GM23338 (cell line): Measurements from ENCODE around the gene SSTR1. TPM values are rescaled to one million over a fixed set of nuclear protein-coding genes. Genes with fewer than 3 reads are reported as not detected.

Source experiments
- ATAC-seq: fragments of 200-7000 bp; cut with Tn5 transposase; 3 replicates; pipeline ENCODE4 v1.9.1; 2020
- DNase-seq: peaks from one replicate; pipeline ENCODE4 v3.0.0-alpha.2; 2015; ENCODE audit warnings: low spot score
- H2AFZ ChIP-seq: fragments of 200-600 bp; sonication (generic); 2 replicates; pipeline ENCODE4 v1.8.0; 2016; ENCODE audit warnings: antibody characterized with exemption, mild to moderate bottlenecking, moderate library complexity
- H3F3A ChIP-seq: fragments of 200-600 bp; sonication (generic); replicated peaks from 2 replicates; pipeline ENCODE4 v1.8.0; 2017; ENCODE audit warnings: antibody characterized with exemption, mixed run types, low read depth
- H3K27ac ChIP-seq: fragments of 200-600 bp; sonication (generic); 2 replicates; pipeline ENCODE4 v1.6.1; 2016; ENCODE audit warnings: low read depth
- H3K27me3 ChIP-seq: fragments of 200-600 bp; sonication (generic); 2 replicates; pipeline ENCODE4 v1.8.0; 2016; ENCODE audit warnings: mild to moderate bottlenecking, mixed run types, moderate library complexity; ENCODE audit not compliant: insufficient read depth
- H3K36me3 ChIP-seq: fragments of 200-600 bp; sonication (generic); 2 replicates; pipeline ENCODE4 v1.8.0; 2016; ENCODE audit warnings: mild to moderate bottlenecking; ENCODE audit not compliant: insufficient read depth
- H3K4me1 ChIP-seq: fragments of 200-600 bp; sonication (generic); 2 replicates; pipeline ENCODE4 v1.8.0; 2016; ENCODE audit warnings: mild to moderate bottlenecking, moderate library complexity; ENCODE audit not compliant: insufficient read depth
- H3K4me2 ChIP-seq: fragments of 200-600 bp; sonication (generic); 2 replicates; pipeline ENCODE4 v1.7.1; 2017; ENCODE audit warnings: mixed run types
- H3K4me3 ChIP-seq: fragments of 200-600 bp; sonication (generic); 2 replicates; pipeline ENCODE4 v1.6.1; 2016; ENCODE audit warnings: mixed run types
- H3K79me2 ChIP-seq: fragments of 200-600 bp; sonication (generic); replicated peaks from 2 replicates; pipeline ENCODE4 v1.8.0; 2017; ENCODE audit warnings: mild to moderate bottlenecking; ENCODE audit not compliant: insufficient read depth
- H3K9me2 ChIP-seq: fragments of 200-600 bp; sonication (generic); 2 replicates; pipeline ENCODE4 v1.8.0; 2017; ENCODE audit not compliant: insufficient read depth
- H4K20me1 ChIP-seq: fragments of 200-600 bp; sonication (generic); replicated peaks from 2 replicates; pipeline ENCODE4 v1.8.0; 2017; ENCODE audit warnings: mild to moderate bottlenecking; ENCODE audit not compliant: insufficient read depth
- H3K27ac Mint-ChIP-seq: 2 replicates; pipeline ENCODE4 v1.8.0; 2020; ENCODE audit warnings: inconsistent platforms, mild to moderate bottlenecking, moderate library complexity, mixed read lengths
- H3K27me3 Mint-ChIP-seq: 3 replicates; pipeline ENCODE4 v1.8.0; 2022; ENCODE audit warnings: low read depth, mild to moderate bottlenecking, moderate library complexity, mixed read lengths, inconsistent platforms; ENCODE audit not compliant: insufficient read depth, poor library complexity
- H3K36me3 Mint-ChIP-seq: 3 replicates; pipeline ENCODE4 v1.8.0; 2021; ENCODE audit warnings: low read depth, mild to moderate bottlenecking, inconsistent platforms, moderate library complexity, mixed read lengths
- H3K4me1 Mint-ChIP-seq: 3 replicates; pipeline ENCODE4 v1.8.0; 2020; ENCODE audit warnings: mild to moderate bottlenecking, inconsistent platforms, mixed read lengths
- H3K4me3 Mint-ChIP-seq: 3 replicates; pipeline ENCODE4 v1.8.0; 2021; ENCODE audit warnings: moderate library complexity, mild to moderate bottlenecking, inconsistent platforms, mixed read lengths
- H3K9me3 Mint-ChIP-seq: 3 replicates; pipeline ENCODE4 v1.8.0; 2020; ENCODE audit warnings: moderate library complexity, mild to moderate bottlenecking, inconsistent platforms, mixed read lengths
- CREB1 ChIP-seq: fragments of 250-450 bp; sonication (Bioruptor Pico); IDR thresholded peaks from 2 replicates; pipeline ENCODE4 v1.5.0; 2020; ENCODE audit warnings: low read depth, mild to moderate bottlenecking, moderate library complexity
- EZH2 ChIP-seq: fragments of 200-600 bp; sonication (generic); IDR thresholded peaks from one replicate; pipeline ENCODE4 v1.8.0; 2017; ENCODE audit warnings: antibody characterized with exemption, mild to moderate bottlenecking, low read depth; ENCODE audit not compliant: unreplicated experiment
- EZH2phosphoT487 ChIP-seq: fragments of 200-600 bp; sonication (generic); IDR thresholded peaks from one replicate; pipeline ENCODE4 v1.8.1; 2018; ENCODE audit warnings: antibody characterized with exemption; ENCODE audit not compliant: unreplicated experiment
- JUNB ChIP-seq: IDR thresholded peaks from one replicate; pipeline ENCODE4 v1.6.1; 2016; ENCODE audit warnings: antibody characterized with exemption; ENCODE audit not compliant: unreplicated experiment
- NANOG ChIP-seq: IDR thresholded peaks from 2 replicates; pipeline ENCODE4 v1.6.1; 2016; ENCODE audit warnings: antibody characterized with exemption, borderline replicate concordance
- POLR2AphosphoS5 ChIP-seq: IDR thresholded peaks from 2 replicates; pipeline ENCODE4 v1.6.1; 2016; ENCODE audit warnings: antibody characterized with exemption, low read depth
- STAT1 ChIP-seq: IDR thresholded peaks from one replicate; pipeline ENCODE4 v1.6.1; 2016; ENCODE audit warnings: antibody characterized with exemption; ENCODE audit not compliant: unreplicated experiment
- ZNF114 ChIP-seq: fragments of 250-450 bp; sonication (Bioruptor Pico); IDR thresholded peaks from 2 replicates; pipeline ENCODE4 v1.5.0; 2020; ENCODE audit warnings: mild to moderate bottlenecking, moderate library complexity
- ZNF331 ChIP-seq: fragments of 250-450 bp; sonication (Bioruptor Pico); IDR thresholded peaks from 2 replicates; pipeline ENCODE4 v1.5.0; 2020; ENCODE audit warnings: low read depth, mild to moderate bottlenecking, moderate library complexity
- polyA plus RNA-seq: library from polyadenylated mRNA; unstranded; fragments of >200 nt; fragmentation: Nextera tagmentation; extraction: Ambion mirVana; gene quantifications from 2 replicates; pipeline ENCODE4 v1.2.1, GENCODE V29; 2016
- total RNA-seq: library from RNA; depleted of rRNA; stranded (reverse); fragments of >200 nt; shearing (Covaris generic); gene quantifications from 2 replicates; pipeline ENCODE4 v1.2.3, GENCODE V29; 2014
- TF ChIP-seq, protein P1 (sequence below): IDR thresholded peaks from one replicate; pipeline ENCODE4 v1.6.1; 2018; ENCODE audit warnings: antibody characterized with exemption; ENCODE audit not compliant: unreplicated experiment
- TF ChIP-seq, protein P2 (sequence below), 2 experiments: fragments of 200-600 bp in 1 of 2; sonication (generic) in 1 of 2; conservative IDR thresholded peaks; 2 replicates each; pipeline versions ENCODE4 v1.5.1 to v1.6.1; 2016 to 2017; ENCODE audit warnings: antibody characterized with exemption in 2 of 2, low read depth in 2 of 2, mild to moderate bottlenecking in 2 of 2, moderate library complexity in 1 of 2
- TF ChIP-seq, protein P3 (sequence below): IDR thresholded peaks from 2 replicates; pipeline ENCODE4 v1.6.1; 2016; ENCODE audit warnings: antibody characterized with exemption
- TF ChIP-seq, protein P4 (sequence below): fragments of 250-450 bp; sonication (Bioruptor Pico); IDR thresholded peaks from 2 replicates; pipeline ENCODE4 v1.5.0; 2020; ENCODE audit warnings: mild to moderate bottlenecking, moderate library complexity

Gene SSTR1
- total and polyA plus RNA-seq, 2 experiments from 2014 or later: 0.42 to 0.80 TPM

DNA sequence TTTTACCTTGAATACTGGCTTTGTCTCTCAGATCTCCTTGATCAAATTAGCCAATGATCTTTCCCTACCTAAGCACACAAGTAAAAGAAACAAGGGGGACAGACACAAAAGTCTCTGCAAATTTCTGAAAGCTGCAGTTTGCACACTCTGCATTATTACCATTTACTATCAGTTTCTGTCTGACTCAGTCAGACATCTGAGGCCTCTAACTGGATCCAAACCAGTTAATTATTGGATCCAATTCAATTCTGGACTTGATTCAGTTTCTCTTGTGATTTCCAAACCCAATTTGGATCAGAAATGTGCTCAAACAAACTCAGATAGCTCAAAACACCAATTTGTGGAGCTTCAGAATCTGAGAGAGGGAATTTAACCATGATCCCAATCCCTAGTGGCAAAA lies 16.6 kb downstream of the SSTR1 start:
- Histone ChIP-seq H3K36me3 (no peaks in the 10 kb centered on the region), H3K4me3 (no peak overlapping the region), H3K4me1 (peaks cover 32% of the 10 kb centered on the region), H3K27me3 (peaks cover 24% of the 10 kb centered on the region), H4K20me1 (no peaks in the 10 kb centered on the region), H3K9me2 (no peaks in the 10 kb centered on the region), H3K4me2 (no peak overlapping the region), H2AFZ (no peak overlapping the region), H3K27ac (no peak overlapping the region), H3F3A (no peaks in the 10 kb centered on the region), H3K79me2 (no peaks in the 10 kb centered on the region)
- DNase-seq (no peak), ATAC-seq (no peak)
- H3K27me3 Mint-ChIP-seq: peaks cover 3% of the 10 kb centered on the region
- TF ChIP-seq JUNB (no peak), ZNF114 (CRISPR knock-in tag) (no peak), CREB1 (CRISPR knock-in tag) (no peak), EZH2 (no peak), POLR2AphosphoS5 (no peak), EZH2phosphoT487 (no peak), ZNF331 (no peak), STAT1 (no peak), NANOG (no peak)
- TF ChIP-seq, protein P1, sequence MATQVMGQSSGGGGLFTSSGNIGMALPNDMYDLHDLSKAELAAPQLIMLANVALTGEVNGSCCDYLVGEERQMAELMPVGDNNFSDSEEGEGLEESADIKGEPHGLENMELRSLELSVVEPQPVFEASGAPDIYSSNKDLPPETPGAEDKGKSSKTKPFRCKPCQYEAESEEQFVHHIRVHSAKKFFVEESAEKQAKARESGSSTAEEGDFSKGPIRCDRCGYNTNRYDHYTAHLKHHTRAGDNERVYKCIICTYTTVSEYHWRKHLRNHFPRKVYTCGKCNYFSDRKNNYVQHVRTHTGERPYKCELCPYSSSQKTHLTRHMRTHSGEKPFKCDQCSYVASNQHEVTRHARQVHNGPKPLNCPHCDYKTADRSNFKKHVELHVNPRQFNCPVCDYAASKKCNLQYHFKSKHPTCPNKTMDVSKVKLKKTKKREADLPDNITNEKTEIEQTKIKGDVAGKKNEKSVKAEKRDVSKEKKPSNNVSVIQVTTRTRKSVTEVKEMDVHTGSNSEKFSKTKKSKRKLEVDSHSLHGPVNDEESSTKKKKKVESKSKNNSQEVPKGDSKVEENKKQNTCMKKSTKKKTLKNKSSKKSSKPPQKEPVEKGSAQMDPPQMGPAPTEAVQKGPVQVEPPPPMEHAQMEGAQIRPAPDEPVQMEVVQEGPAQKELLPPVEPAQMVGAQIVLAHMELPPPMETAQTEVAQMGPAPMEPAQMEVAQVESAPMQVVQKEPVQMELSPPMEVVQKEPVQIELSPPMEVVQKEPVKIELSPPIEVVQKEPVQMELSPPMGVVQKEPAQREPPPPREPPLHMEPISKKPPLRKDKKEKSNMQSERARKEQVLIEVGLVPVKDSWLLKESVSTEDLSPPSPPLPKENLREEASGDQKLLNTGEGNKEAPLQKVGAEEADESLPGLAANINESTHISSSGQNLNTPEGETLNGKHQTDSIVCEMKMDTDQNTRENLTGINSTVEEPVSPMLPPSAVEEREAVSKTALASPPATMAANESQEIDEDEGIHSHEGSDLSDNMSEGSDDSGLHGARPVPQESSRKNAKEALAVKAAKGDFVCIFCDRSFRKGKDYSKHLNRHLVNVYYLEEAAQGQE: no peak
- TF ChIP-seq, protein P2, sequence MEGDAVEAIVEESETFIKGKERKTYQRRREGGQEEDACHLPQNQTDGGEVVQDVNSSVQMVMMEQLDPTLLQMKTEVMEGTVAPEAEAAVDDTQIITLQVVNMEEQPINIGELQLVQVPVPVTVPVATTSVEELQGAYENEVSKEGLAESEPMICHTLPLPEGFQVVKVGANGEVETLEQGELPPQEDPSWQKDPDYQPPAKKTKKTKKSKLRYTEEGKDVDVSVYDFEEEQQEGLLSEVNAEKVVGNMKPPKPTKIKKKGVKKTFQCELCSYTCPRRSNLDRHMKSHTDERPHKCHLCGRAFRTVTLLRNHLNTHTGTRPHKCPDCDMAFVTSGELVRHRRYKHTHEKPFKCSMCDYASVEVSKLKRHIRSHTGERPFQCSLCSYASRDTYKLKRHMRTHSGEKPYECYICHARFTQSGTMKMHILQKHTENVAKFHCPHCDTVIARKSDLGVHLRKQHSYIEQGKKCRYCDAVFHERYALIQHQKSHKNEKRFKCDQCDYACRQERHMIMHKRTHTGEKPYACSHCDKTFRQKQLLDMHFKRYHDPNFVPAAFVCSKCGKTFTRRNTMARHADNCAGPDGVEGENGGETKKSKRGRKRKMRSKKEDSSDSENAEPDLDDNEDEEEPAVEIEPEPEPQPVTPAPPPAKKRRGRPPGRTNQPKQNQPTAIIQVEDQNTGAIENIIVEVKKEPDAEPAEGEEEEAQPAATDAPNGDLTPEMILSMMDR (conservative IDR thresholded peaks at IDR 0.05; ENCODE audit: low read depth in 2 of 2): no peak
- TF ChIP-seq, protein P3, sequence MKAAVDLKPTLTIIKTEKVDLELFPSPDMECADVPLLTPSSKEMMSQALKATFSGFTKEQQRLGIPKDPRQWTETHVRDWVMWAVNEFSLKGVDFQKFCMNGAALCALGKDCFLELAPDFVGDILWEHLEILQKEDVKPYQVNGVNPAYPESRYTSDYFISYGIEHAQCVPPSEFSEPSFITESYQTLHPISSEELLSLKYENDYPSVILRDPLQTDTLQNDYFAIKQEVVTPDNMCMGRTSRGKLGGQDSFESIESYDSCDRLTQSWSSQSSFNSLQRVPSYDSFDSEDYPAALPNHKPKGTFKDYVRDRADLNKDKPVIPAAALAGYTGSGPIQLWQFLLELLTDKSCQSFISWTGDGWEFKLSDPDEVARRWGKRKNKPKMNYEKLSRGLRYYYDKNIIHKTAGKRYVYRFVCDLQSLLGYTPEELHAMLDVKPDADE: no peak
- TF ChIP-seq, protein P4, sequence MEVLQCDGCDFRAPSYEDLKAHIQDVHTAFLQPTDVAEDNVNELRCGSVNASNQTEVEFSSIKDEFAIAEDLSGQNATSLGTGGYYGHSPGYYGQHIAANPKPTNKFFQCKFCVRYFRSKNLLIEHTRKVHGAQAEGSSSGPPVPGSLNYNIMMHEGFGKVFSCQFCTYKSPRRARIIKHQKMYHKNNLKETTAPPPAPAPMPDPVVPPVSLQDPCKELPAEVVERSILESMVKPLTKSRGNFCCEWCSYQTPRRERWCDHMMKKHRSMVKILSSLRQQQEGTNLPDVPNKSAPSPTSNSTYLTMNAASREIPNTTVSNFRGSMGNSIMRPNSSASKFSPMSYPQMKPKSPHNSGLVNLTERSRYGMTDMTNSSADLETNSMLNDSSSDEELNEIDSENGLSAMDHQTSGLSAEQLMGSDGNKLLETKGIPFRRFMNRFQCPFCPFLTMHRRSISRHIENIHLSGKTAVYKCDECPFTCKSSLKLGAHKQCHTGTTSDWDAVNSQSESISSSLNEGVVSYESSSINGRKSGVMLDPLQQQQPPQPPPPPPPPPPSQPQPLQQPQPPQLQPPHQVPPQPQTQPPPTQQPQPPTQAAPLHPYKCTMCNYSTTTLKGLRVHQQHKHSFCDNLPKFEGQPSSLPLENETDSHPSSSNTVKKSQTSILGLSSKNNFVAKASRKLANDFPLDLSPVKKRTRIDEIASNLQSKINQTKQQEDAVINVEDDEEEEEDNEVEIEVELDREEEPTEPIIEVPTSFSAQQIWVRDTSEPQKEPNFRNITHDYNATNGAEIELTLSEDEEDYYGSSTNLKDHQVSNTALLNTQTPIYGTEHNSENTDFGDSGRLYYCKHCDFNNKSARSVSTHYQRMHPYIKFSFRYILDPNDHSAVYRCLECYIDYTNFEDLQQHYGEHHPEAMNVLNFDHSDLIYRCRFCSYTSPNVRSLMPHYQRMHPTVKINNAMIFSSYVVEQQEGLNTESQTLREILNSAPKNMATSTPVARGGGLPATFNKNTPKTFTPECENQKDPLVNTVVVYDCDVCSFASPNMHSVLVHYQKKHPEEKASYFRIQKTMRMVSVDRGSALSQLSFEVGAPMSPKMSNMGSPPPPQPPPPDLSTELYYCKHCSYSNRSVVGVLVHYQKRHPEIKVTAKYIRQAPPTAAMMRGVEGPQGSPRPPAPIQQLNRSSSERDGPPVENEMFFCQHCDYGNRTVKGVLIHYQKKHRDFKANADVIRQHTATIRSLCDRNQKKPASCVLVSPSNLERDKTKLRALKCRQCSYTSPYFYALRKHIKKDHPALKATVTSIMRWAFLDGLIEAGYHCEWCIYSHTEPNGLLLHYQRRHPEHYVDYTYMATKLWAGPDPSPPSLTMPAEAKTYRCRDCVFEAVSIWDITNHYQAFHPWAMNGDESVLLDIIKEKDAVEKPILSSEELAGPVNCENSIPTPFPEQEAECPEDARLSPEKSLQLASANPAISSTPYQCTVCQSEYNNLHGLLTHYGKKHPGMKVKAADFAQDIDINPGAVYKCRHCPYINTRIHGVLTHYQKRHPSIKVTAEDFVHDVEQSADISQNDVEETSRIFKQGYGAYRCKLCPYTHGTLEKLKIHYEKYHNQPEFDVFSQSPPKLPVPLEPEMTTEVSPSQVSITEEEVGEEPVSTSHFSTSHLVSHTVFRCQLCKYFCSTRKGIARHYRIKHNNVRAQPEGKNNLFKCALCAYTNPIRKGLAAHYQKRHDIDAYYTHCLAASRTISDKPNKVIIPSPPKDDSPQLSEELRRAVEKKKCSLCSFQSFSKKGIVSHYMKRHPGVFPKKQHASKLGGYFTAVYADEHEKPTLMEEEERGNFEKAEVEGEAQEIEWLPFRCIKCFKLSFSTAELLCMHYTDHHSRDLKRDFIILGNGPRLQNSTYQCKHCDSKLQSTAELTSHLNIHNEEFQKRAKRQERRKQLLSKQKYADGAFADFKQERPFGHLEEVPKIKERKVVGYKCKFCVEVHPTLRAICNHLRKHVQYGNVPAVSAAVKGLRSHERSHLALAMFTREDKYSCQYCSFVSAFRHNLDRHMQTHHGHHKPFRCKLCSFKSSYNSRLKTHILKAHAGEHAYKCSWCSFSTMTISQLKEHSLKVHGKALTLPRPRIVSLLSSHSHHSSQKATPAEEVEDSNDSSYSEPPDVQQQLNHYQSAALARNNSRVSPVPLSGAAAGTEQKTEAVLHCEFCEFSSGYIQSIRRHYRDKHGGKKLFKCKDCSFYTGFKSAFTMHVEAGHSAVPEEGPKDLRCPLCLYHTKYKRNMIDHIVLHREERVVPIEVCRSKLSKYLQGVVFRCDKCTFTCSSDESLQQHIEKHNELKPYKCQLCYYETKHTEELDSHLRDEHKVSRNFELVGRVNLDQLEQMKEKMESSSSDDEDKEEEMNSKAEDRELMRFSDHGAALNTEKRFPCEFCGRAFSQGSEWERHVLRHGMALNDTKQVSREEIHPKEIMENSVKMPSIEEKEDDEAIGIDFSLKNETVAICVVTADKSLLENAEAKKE: no peak
- peaks cover 22% of the 10 kb centered on the region for H3K4me1 Mint-ChIP-seq
- H3K9me3 Mint-ChIP-seq: no peaks in the 10 kb centered on the region; the same call in 2 of the 3 replicates
- no peak overlapping the region for H3K4me3 Mint-ChIP-seq
- H3K27ac Mint-ChIP-seq: no peak overlapping the region
- peaks cover 8% of the 10 kb centered on the region; the same call in 2 of the 3 replicates for H3K36me3 Mint-ChIP-seq
